ENCODE data around the gene UQCR10. TPM values are rescaled to one million over a fixed set of nuclear protein-coding genes. Genes with fewer than 3 reads are reported as not detected.
A peak's percentile ranks its signal among the peaks of the same experiment; 100 is the strongest.

UQCR10 gene
- total RNA-seq, 1 donor from 2014 or later: 86.3 TPM

- no peak for ATAC-seq
Measured at GRCh38 chr22:29780748-29781676, 13.8 kb downstream of the UQCR10 start.

GRCh38 chr22:29782061-29782845, 15.1 kb downstream of the UQCR10 start:
- ATAC-seq: peak; percentile 83

More at GRCh38 chr22:29780748-29781676, 13.8 kb downstream of the UQCR10 start:
- no peak overlapping the region for H3K4me3 ChIP-seq
- peak overlapping the region; percentile 30 for H3K27ac ChIP-seq
- TF ChIP-seq CTCF (IDR thresholded peaks at IDR 0.05): no peak
- H3K9me3 ChIP-seq: no peaks in the 10 kb centered on the region
- DNase-seq: no peak
- no peaks in the 10 kb centered on the region for H3K27me3 ChIP-seq
- H3K4me1 ChIP-seq: peaks cover 29% of the 10 kb centered on the region
- no peaks in the 10 kb centered on the region for H3K36me3 ChIP-seq
- intact Hi-C loops (cut with DNase I): no loop called here

GRCh38 chr22:29784451-29785361, 17.5 kb downstream of the UQCR10 start:
- intact Hi-C loops (cut with DNase I): no loop called here
- Histone ChIP-seq H3K4me3 (no peak overlapping the region), H3K9me3 (no peaks in the 10 kb centered on the region), H3K27me3 (no peaks in the 10 kb centered on the region), H3K4me1 (peaks cover 24% of the 10 kb centered on the region), H3K36me3 (peaks cover 23% of the 10 kb centered on the region), H3K27ac (peak overlapping the region; percentile 59)
- DNase-seq: no peak
- TF ChIP-seq CTCF (IDR thresholded peaks at IDR 0.05): no peak
- peak; percentile 16 for ATAC-seq

More at GRCh38 chr22:29782061-29782845, 15.1 kb downstream of the UQCR10 start:
- Histone ChIP-seq H3K27me3 (no peaks in the 10 kb centered on the region), H3K4me1 (peaks cover 29% of the 10 kb centered on the region), H3K27ac (no peak overlapping the region), H3K36me3 (no peaks in the 10 kb centered on the region), H3K4me3 (no peak overlapping the region), H3K9me3 (no peaks in the 10 kb centered on the region)
- intact Hi-C loops (cut with DNase I): no loop called here
- peak; percentile 66 for DNase-seq
- TF ChIP-seq CTCF (IDR thresholded peaks at IDR 0.05): no peak

GRCh38 chr22:29786031-29786430, 18.9 kb downstream of the UQCR10 start:
- H3K27me3 ChIP-seq: no peaks in the 10 kb centered on the region
- H3K4me1 ChIP-seq: peaks cover 24% of the 10 kb centered on the region
- H3K27ac ChIP-seq: no peak overlapping the region
- DNase-seq: no peak
- intact Hi-C loops (cut with DNase I): no loop called here
- H3K36me3 ChIP-seq: peaks cover 36% of the 10 kb centered on the region
- ATAC-seq: no peak
- no peak overlapping the region for H3K4me3 ChIP-seq
- TF ChIP-seq CTCF (IDR thresholded peaks at IDR 0.05): no peak
- H3K9me3 ChIP-seq: no peaks in the 10 kb centered on the region

GRCh38 chr22:29787371-29787980, 20.3 kb downstream of the UQCR10 start:
- Histone ChIP-seq H3K27me3 (no peaks in the 10 kb centered on the region), H3K27ac (no peak overlapping the region), H3K4me1 (peaks cover 16% of the 10 kb centered on the region), H3K9me3 (no peaks in the 10 kb centered on the region), H3K4me3 (no peak overlapping the region), H3K36me3 (peaks cover 49% of the 10 kb centered on the region)
- ATAC-seq (no peak), DNase-seq (no peak)
- intact Hi-C loops (cut with DNase I): no loop called here
- no peak for TF ChIP-seq CTCF (IDR thresholded peaks at IDR 0.05)
